Prostate gland (tissue), 2 donors: ENCODE results near the gene TRIP6. TPM values are rescaled to one million over a fixed set of nuclear protein-coding genes. Genes with fewer than 3 reads are reported as not detected.
A peak's percentile ranks its signal among the peaks of the same experiment; 100 is the strongest.

Source experiments
- DNase-seq: peaks from one replicate; pipeline ENCODE4 v3.0.0-alpha.2; 2019; ENCODE audit warnings: low spot score
- H3K27ac ChIP-seq, 2 donors: fragments of 200-600 bp; sonication (generic); 2 replicates each; pipeline ENCODE4 v1.5.1; 2017 to 2019
- H3K27me3 ChIP-seq: fragments of 200-600 bp; sonication (generic); replicated peaks from 2 replicates; pipeline ENCODE4 v1.5.1; 2019; ENCODE audit not compliant: insufficient read depth
- H3K36me3 ChIP-seq, 2 donors: fragments of 200-600 bp; sonication (generic); 1 replicate in 1 of 2; 2 replicates in 1 of 2; pipeline versions ENCODE4 v1.5.1 to v1.8.1; 2017 to 2019
- H3K4me1 ChIP-seq: fragments of 200-600 bp; sonication (generic); replicated peaks from 2 replicates; pipeline ENCODE4 v1.5.1; 2019
- H3K4me3 ChIP-seq, 2 donors: fragments of 200-600 bp; sonication (generic); 2 replicates each; pipeline ENCODE4 v1.5.1; 2017 to 2019
- H3K9me3 ChIP-seq: fragments of 200-600 bp; sonication (generic); 2 replicates; pipeline ENCODE4 v1.5.1; 2017
- CTCF ChIP-seq, 4 experiments: fragments of 200-600 bp in 2 of 4; fragments of 450-650 bp in 2 of 4; sonication (generic) in 2 of 4; IDR thresholded peaks; 1 replicate in 3 of 4; 2 replicates in 1 of 4; pipeline ENCODE4 v1.5.1; 2016 to 2019; ENCODE audit warnings: antibody characterized with exemption in 4 of 4, mild to moderate bottlenecking in 2 of 4, moderate library complexity in 2 of 4
- POLR2A ChIP-seq: fragments of 450-650 bp; IDR thresholded peaks from one replicate; pipeline ENCODE4 v1.6.1; 2016; ENCODE audit warnings: antibody characterized with exemption, mild to moderate bottlenecking
- POLR2AphosphoS5 ChIP-seq: sonication (generic); formaldehyde crosslinking; IDR thresholded peaks from one replicate; pipeline ENCODE4 v1.6.1; 2017; ENCODE audit warnings: antibody characterized with exemption
- WGBS: methylation state at CpG from one replicate; pipeline ENCODE4 v1.1.5; 2018; 5-methylcytosine and 5-hydroxymethylcytosine counted together
- intact Hi-C: fragments of 100-400 bp; cut with DNase I; formaldehyde crosslinking; loops from one replicate; pipeline ENCODE4 v1.14.2; 2022
- total RNA-seq, 2 donors: library from RNA; depleted of rRNA; stranded (reverse); fragments of >200 nt; gene quantifications; one replicate each; pipeline ENCODE4 v1.1.0, GENCODE V29; 2016

Gene TRIP6
- total RNA-seq, 2 donors from 2014 or later = 65.9 to 113 TPM

GRCh38 chr7:100864263-100864845 lies 2.8 kb upstream of the TRIP6 start:
- Histone ChIP-seq H3K36me3 (no peaks in the 10 kb centered on the region), H3K4me3 (no peak overlapping the region), H3K27me3 (no peaks in the 10 kb centered on the region), H3K9me3 (no peaks in the 10 kb centered on the region), H3K4me1 (peaks cover 20% of the 10 kb centered on the region), H3K27ac (no peak overlapping the region)
- intact Hi-C loops = no loop called here
- WGBS = 87% methylated on average over 12 of the region's 12 CpGs
- TF ChIP-seq POLR2A = no peak
- no peak for TF ChIP-seq POLR2AphosphoS5
- TF ChIP-seq CTCF (IDR thresholded peaks at IDR 0.05) = no peak
- no peak for DNase-seq

- peaks cover 20% of the 10 kb centered on the region for H3K4me1 ChIP-seq
- peak overlapping the region; percentile 86 to 98 for H3K27ac ChIP-seq
- no peak overlapping the region for H3K4me3 ChIP-seq
- 46% methylated on average over 16 of the region's 17 CpGs for WGBS
- DNase-seq = peak; percentile 49
- H3K36me3 ChIP-seq = no peaks in the 10 kb centered on the region
- TF ChIP-seq POLR2A (no peak), POLR2AphosphoS5 (no peak)
- H3K9me3 ChIP-seq = no peaks in the 10 kb centered on the region
- H3K27me3 ChIP-seq = no peaks in the 10 kb centered on the region
- intact Hi-C loops = no loop called here
Measured at GRCh38 chr7:100865372-100865911, 1.7 kb upstream of the TRIP6 start.

GRCh38 chr7:100865938-100866728 lies 1.1 kb upstream of the TRIP6 start:
- TF ChIP-seq POLR2AphosphoS5 (peak; percentile 30), CTCF (IDR thresholded peaks at IDR 0.05) (no peak), POLR2A (no peak)
- no peaks in the 10 kb centered on the region for H3K9me3 ChIP-seq
- peaks cover 20% of the 10 kb centered on the region for H3K4me1 ChIP-seq
- DNase-seq = peak; percentile 87
- 24% methylated on average over 42 of the region's 46 CpGs for WGBS
- peak overlapping the region; percentile 86 to 98 for H3K27ac ChIP-seq
- H3K27me3 ChIP-seq = no peaks in the 10 kb centered on the region
- intact Hi-C loops = no loop called here
- H3K4me3 ChIP-seq = peak overlapping the region; percentile 19 to 41
- no peaks in the 10 kb centered on the region for H3K36me3 ChIP-seq

GRCh38 chr7:100866729-100867039 lies 503 bp upstream of the TRIP6 start:
- 26% methylated on average over 4 of the region's 5 CpGs for WGBS
- H3K27ac ChIP-seq = peak overlapping the region; percentile 86 to 98
- DNase-seq = no peak
- H3K9me3 ChIP-seq = no peaks in the 10 kb centered on the region
- intact Hi-C loops = no loop called here
- peak overlapping the region; percentile 41 to 57 for H3K4me3 ChIP-seq
- H3K27me3 ChIP-seq = no peaks in the 10 kb centered on the region
- H3K36me3 ChIP-seq = peaks cover 0 to 5% of the 10 kb centered on the region in 2 donors
- TF ChIP-seq POLR2AphosphoS5 = no peak
- no peak for TF ChIP-seq CTCF (IDR thresholded peaks at IDR 0.05)
- TF ChIP-seq POLR2A = no peak
- H3K4me1 ChIP-seq = peaks cover 20% of the 10 kb centered on the region

GRCh38 chr7:100867776-100868485 lies 744 bp downstream of the TRIP6 start:
- H3K27ac ChIP-seq = peak overlapping the region; percentile 86 to 98
- H3K9me3 ChIP-seq = no peaks in the 10 kb centered on the region
- no peaks in the 10 kb centered on the region for H3K27me3 ChIP-seq
- H3K36me3 ChIP-seq = peaks cover 0 to 5% of the 10 kb centered on the region in 2 donors
- no peak for TF ChIP-seq POLR2AphosphoS5
- H3K4me1 ChIP-seq = peaks cover 20% of the 10 kb centered on the region
- intact Hi-C loops = no loop called here
- 6% methylated on average over 21 of the region's 27 CpGs for WGBS
- DNase-seq = no peak
- peak overlapping the region; percentile 41 to 57 for H3K4me3 ChIP-seq
